T-cell (primary cell): ENCODE measurements around the gene FAM83B. TPM values are rescaled to one million over a fixed set of nuclear protein-coding genes. Genes with fewer than 3 reads are reported as not detected.

Experiments
- ATAC-seq, 4 experiments: fragments of 200-7000 bp in 3 of 4; fragments of 150-1000 bp in 1 of 4; cut with Tn5 transposase; replicated peaks in 1 of 4; 1 replicate in 3 of 4; 2 replicates in 1 of 4; pipeline ENCODE4 v1.10.0; 2021; ENCODE audit warnings: moderate library complexity in 3 of 4, mild to moderate bottlenecking in 2 of 4, moderate number of reproducible peaks in 1 of 4
- CTCF ChIA-PET, 2 donors: fragments of 300-600 bp; sonication (Branson Sonifier 250); formaldehyde crosslinking; loops; one replicate each; lab custom pipeline; 2022; ENCODE audit warnings: antibody characterized with exemption in 2 of 2; lab: Charles Lee
- POLR2A ChIA-PET, 2 donors: fragments of 300-600 bp; sonication (Branson Sonifier 250); formaldehyde crosslinking; loops; one replicate each; lab custom pipeline; 2022; ENCODE audit warnings: antibody characterized with exemption in 2 of 2; lab: Charles Lee
- DNase-seq, 35 experiments: peaks; one replicate each; pipeline versions ENCODE4 v3.0.0 to v3.0.0-alpha.2; 2013 to 2023
- H3K27ac ChIP-seq: one replicate; pipeline ENCODE4 v1.5.1; 2013; ENCODE audit warnings: low read length
- H3K27me3 ChIP-seq, 2 experiments: replicated peaks in 1 of 2; 1 replicate in 1 of 2; 2 replicates in 1 of 2; pipeline versions ENCODE4 v1.6.1 to v1.7.0; 2013; ENCODE audit warnings: low read length in 1 of 2, mixed read lengths in 1 of 2; ENCODE audit not compliant: control insufficient read depth in 2 of 2, insufficient read depth in 2 of 2; ENCODE audit errors: extremely low read depth in 1 of 2
- H3K36me3 ChIP-seq, 2 donors: 1 replicate in 1 of 2; 2 replicates in 1 of 2; pipeline versions ENCODE4 v1.6.1 to v1.7.0; 2013; ENCODE audit warnings: low read length in 1 of 2; ENCODE audit not compliant: control insufficient read depth in 2 of 2, insufficient read depth in 1 of 2; ENCODE audit errors: extremely low read depth in 1 of 2
- H3K4me1 ChIP-seq, 2 experiments: 1 replicate in 1 of 2; 2 replicates in 1 of 2; pipeline versions ENCODE4 v1.6.1 to v1.7.0; 2013; ENCODE audit warnings: low read length in 2 of 2, mixed read lengths in 1 of 2; ENCODE audit not compliant: insufficient read depth in 2 of 2, control insufficient read depth in 1 of 2; ENCODE audit errors: extremely low read depth in 1 of 2
- H3K4me3 ChIP-seq, 2 donors: 1 replicate in 1 of 2; 2 replicates in 1 of 2; pipeline versions ENCODE4 v1.5.1 to v1.7.0; 2013; ENCODE audit warnings: mild to moderate bottlenecking in 2 of 2, low read length in 1 of 2, moderate library complexity in 1 of 2; ENCODE audit not compliant: control insufficient read depth in 1 of 2; ENCODE audit errors: extremely low read depth in 1 of 2
- H3K9me3 ChIP-seq: 2 replicates; pipeline ENCODE4 v1.7.0; 2013
- H3K27ac Mint-ChIP-seq, 2 donors: one replicate each; pipeline ENCODE4 v1.8.0; 2020 to 2021; ENCODE audit warnings: mild to moderate bottlenecking in 2 of 2, mixed read lengths in 2 of 2
- H3K27me3 Mint-ChIP-seq, 2 donors: one replicate each; pipeline ENCODE4 v1.8.0; 2021 to 2022; ENCODE audit warnings: mixed read lengths in 2 of 2
- H3K36me3 Mint-ChIP-seq: one replicate; pipeline ENCODE4 v1.8.0; 2021; ENCODE audit warnings: mixed read lengths
- H3K4me1 Mint-ChIP-seq, 3 donors: one replicate each; pipeline ENCODE4 v1.8.0; 2020 to 2022; ENCODE audit warnings: mixed read lengths in 3 of 3, mild to moderate bottlenecking in 1 of 3
- H3K4me3 Mint-ChIP-seq, 3 donors: one replicate each; pipeline ENCODE4 v1.8.0; 2020 to 2022; ENCODE audit warnings: mild to moderate bottlenecking in 3 of 3, mixed read lengths in 3 of 3, moderate library complexity in 3 of 3
- H3K9me3 Mint-ChIP-seq, 3 donors: one replicate each; pipeline ENCODE4 v1.8.0; 2020 to 2022; ENCODE audit warnings: mixed read lengths in 3 of 3
- WGBS: methylation state at CpG from one replicate; pipeline ENCODE4 v1.1.5; 2013; ENCODE audit warnings: missing lambda C conversion rate; ENCODE audit not compliant: insufficient coverage; 5-methylcytosine and 5-hydroxymethylcytosine counted together
- total RNA-seq, 35 experiments: library from RNA in 6 of 35; stranded (reverse) in 6 of 35; fragments of 120-200 nt in 1 of 35; gene quantifications; one replicate each; pipeline versions ENCODE4 v1.2.1 to v1.2.4 and lab custom pipeline; 2013 to 2026

Gene FAM83B
- total RNA-seq, 5 donors from 2014 or later (not counting 1 experiment from before 2014, with no cell fraction given), result 0.18 TPM; not detected in 4

- CTCF ChIA-PET, result no interaction called here
- H3K27ac ChIP-seq, result no peak overlapping the region
- no peaks in the 10 kb centered on the region for H3K4me1 Mint-ChIP-seq
- POLR2A ChIA-PET, result no interaction called here
- H3K4me3 Mint-ChIP-seq, result no peak overlapping the region
- no peak overlapping the region for H3K27ac Mint-ChIP-seq
- WGBS, result no CpG with 5 or more reads among the region's 5 CpGs
- H3K9me3 ChIP-seq, result no peaks in the 10 kb centered on the region
- H3K36me3 Mint-ChIP-seq, result no peaks in the 10 kb centered on the region
- DNase-seq (no peak), ATAC-seq (no peak)
- peaks cover 3 to 13% (median 10%) of the 10 kb centered on the region in 3 donors for H3K9me3 Mint-ChIP-seq
- H3K27me3 Mint-ChIP-seq, result no peaks in the 10 kb centered on the region
- no peaks in the 10 kb centered on the region for H3K36me3 ChIP-seq
- no peaks in the 10 kb centered on the region for H3K4me1 ChIP-seq
- H3K4me3 ChIP-seq, result no peak overlapping the region
- no peaks in the 10 kb centered on the region for H3K27me3 ChIP-seq
These were observed 43.6 kb upstream of the FAM83B start for GRCh38 chr6:54802775-54803634.

- no peaks in the 10 kb centered on the region for H3K27me3 Mint-ChIP-seq
- no peak for ATAC-seq
- no peak overlapping the region for H3K4me3 ChIP-seq
- H3K9me3 Mint-ChIP-seq, result peaks cover 5 to 9% (median 7%) of the 10 kb centered on the region in 3 donors
- H3K27ac ChIP-seq, result no peak overlapping the region
- H3K27ac Mint-ChIP-seq, result no peak overlapping the region
- no peak for DNase-seq
- H3K36me3 ChIP-seq, result no peaks in the 10 kb centered on the region
- no peaks in the 10 kb centered on the region for H3K4me1 Mint-ChIP-seq
- H3K4me1 ChIP-seq, result no peaks in the 10 kb centered on the region
- CTCF ChIA-PET, result no interaction called here
- no peaks in the 10 kb centered on the region for H3K9me3 ChIP-seq
- no peaks in the 10 kb centered on the region for H3K27me3 ChIP-seq
- 100% methylated on average over 1 of the region's 1 CpG for WGBS
- POLR2A ChIA-PET, result interaction anchor here in 1 of 2 donors (0.6 kb wide), 1 partner anchor 1205 kb away, joined by 3 read pairs; no protein-coding TSS in a partner anchor
- no peak overlapping the region for H3K4me3 Mint-ChIP-seq
- no peaks in the 10 kb centered on the region for H3K36me3 Mint-ChIP-seq
These were observed 41.5 kb upstream of the FAM83B start for GRCh38 chr6:54805077-54805476.

GRCh38 chr6:54810147-54810546 lies 36.4 kb upstream of the FAM83B start:
- H3K27me3 ChIP-seq, result no peaks in the 10 kb centered on the region
- no peaks in the 10 kb centered on the region for H3K36me3 ChIP-seq
- Mint-ChIP-seq H3K9me3 (peaks cover 5 to 14% (median 10%) of the 10 kb centered on the region in 3 donors), H3K27me3 (no peaks in the 10 kb centered on the region), H3K27ac (no peak overlapping the region), H3K4me1 (no peaks in the 10 kb centered on the region), H3K36me3 (no peaks in the 10 kb centered on the region), H3K4me3 (no peak overlapping the region)
- ChIA-PET POLR2A (no interaction called here), CTCF (no interaction called here)
- ATAC-seq, result no peak
- no peak for DNase-seq
- no peaks in the 10 kb centered on the region for H3K4me1 ChIP-seq
- no peak overlapping the region for H3K4me3 ChIP-seq
- H3K9me3 ChIP-seq, result no peaks in the 10 kb centered on the region
- H3K27ac ChIP-seq, result no peak overlapping the region

- WGBS, result no CpG with 5 or more reads among the region's 3 CpGs
- no peak overlapping the region for H3K4me3 ChIP-seq
- Mint-ChIP-seq H3K4me3 (no peak overlapping the region), H3K27ac (no peak overlapping the region), H3K9me3 (peaks cover 5 to 13% (median 12%) of the 10 kb centered on the region in 3 donors), H3K4me1 (no peaks in the 10 kb centered on the region), H3K27me3 (no peaks in the 10 kb centered on the region), H3K36me3 (no peaks in the 10 kb centered on the region)
- H3K9me3 ChIP-seq, result no peaks in the 10 kb centered on the region
- DNase-seq (no peak), ATAC-seq (no peak)
- POLR2A ChIA-PET, result no interaction called here
- no peaks in the 10 kb centered on the region for H3K36me3 ChIP-seq
- no peaks in the 10 kb centered on the region for H3K27me3 ChIP-seq
- CTCF ChIA-PET, result no interaction called here
- no peaks in the 10 kb centered on the region for H3K4me1 ChIP-seq
- H3K27ac ChIP-seq, result no peak overlapping the region
These were observed 32.7 kb upstream of the FAM83B start for GRCh38 chr6:54813892-54814291.

- ChIA-PET CTCF (no interaction called here), POLR2A (no interaction called here)
- Mint-ChIP-seq H3K9me3 (peaks cover 7 to 13% (median 12%) of the 10 kb centered on the region in 3 donors), H3K4me1 (no peaks in the 10 kb centered on the region), H3K27me3 (no peaks in the 10 kb centered on the region), H3K4me3 (no peak overlapping the region), H3K36me3 (no peaks in the 10 kb centered on the region), H3K27ac (no peak overlapping the region)
- Histone ChIP-seq H3K27ac (no peak overlapping the region), H3K4me3 (no peak overlapping the region), H3K4me1 (no peaks in the 10 kb centered on the region), H3K9me3 (no peaks in the 10 kb centered on the region), H3K27me3 (no peaks in the 10 kb centered on the region), H3K36me3 (no peaks in the 10 kb centered on the region)
- ATAC-seq, result no peak
- no CpG with 5 or more reads among the region's 2 CpGs for WGBS
- no peak for DNase-seq
These were observed 29.3 kb upstream of the FAM83B start for GRCh38 chr6:54817236-54817635.

GRCh38 chr6:54817834-54818233 lies 28.7 kb upstream of the FAM83B start:
- no peak for DNase-seq
- no peaks in the 10 kb centered on the region for H3K36me3 ChIP-seq
- POLR2A ChIA-PET, result no interaction called here
- no CpG with 5 or more reads among the region's 2 CpGs for whole genome bisulfite sequencing
- H3K4me3 ChIP-seq, result no peak overlapping the region
- Mint-ChIP-seq H3K4me1 (no peaks in the 10 kb centered on the region), H3K9me3 (peaks cover 9 to 14% (median 12%) of the 10 kb centered on the region in 3 donors), H3K27ac (no peak overlapping the region), H3K4me3 (no peak overlapping the region), H3K27me3 (no peaks in the 10 kb centered on the region), H3K36me3 (no peaks in the 10 kb centered on the region)
- H3K4me1 ChIP-seq, result no peaks in the 10 kb centered on the region
- no peaks in the 10 kb centered on the region for H3K27me3 ChIP-seq
- ATAC-seq, result no peak
- H3K9me3 ChIP-seq, result no peaks in the 10 kb centered on the region
- H3K27ac ChIP-seq, result no peak overlapping the region
- CTCF ChIA-PET, result no interaction called here
